ENCODE results near the gene SLC7A1. TPM values are rescaled to one million over a fixed set of nuclear protein-coding genes. Genes with fewer than 3 reads are reported as not detected.

The SLC7A1 gene
- total RNA-seq, 4 donors from 2014 or later: 1.6 to 4.6 (median 3.7) TPM

DNA sequence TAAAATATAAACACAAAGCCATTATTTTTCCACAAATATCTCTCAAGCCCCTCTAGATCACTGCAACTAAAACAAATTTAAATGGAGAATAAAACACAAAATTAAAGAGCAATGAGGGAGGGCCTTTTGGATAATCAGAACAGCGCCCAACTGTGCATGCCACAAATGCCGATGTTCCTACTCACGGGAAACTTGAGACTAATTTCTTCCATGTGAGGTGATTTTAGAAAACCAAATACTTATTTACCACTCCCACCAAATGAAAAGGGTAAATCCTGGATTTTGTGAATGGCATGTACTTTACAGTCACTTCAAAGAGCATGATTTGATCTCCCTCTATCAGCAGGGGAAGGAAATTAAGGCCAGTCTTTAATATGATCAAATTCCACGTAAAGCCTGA, 74.8 kb downstream of the SLC7A1 start:
- in situ Hi-C loops (cut with MboI; ENCODE audit: low sequenced_read_pairs in 4 of 4): no loop called here
- Histone ChIP-seq H3K4me3 (no peak overlapping the region), H3K4me1 (no peaks in the 10 kb centered on the region), H3K27ac (no peak overlapping the region), H3K9me3 (no peaks in the 10 kb centered on the region), H3K36me3 (no peaks in the 10 kb centered on the region), H3K27me3 (no peaks in the 10 kb centered on the region)
- intact Hi-C loops (cut with DNase I; ENCODE audit: low total_unique reads): no loop called here
- ATAC-seq: no peak
- no peak for TF ChIP-seq POLR2A (IDR thresholded peaks at IDR 0.05)
- TF ChIP-seq CTCF (IDR thresholded peaks at IDR 0.05 in 4 of 5, conservative IDR thresholded peaks at IDR 0.05 in 1 of 5): no peak
- no peak for DNase-seq

DNA sequence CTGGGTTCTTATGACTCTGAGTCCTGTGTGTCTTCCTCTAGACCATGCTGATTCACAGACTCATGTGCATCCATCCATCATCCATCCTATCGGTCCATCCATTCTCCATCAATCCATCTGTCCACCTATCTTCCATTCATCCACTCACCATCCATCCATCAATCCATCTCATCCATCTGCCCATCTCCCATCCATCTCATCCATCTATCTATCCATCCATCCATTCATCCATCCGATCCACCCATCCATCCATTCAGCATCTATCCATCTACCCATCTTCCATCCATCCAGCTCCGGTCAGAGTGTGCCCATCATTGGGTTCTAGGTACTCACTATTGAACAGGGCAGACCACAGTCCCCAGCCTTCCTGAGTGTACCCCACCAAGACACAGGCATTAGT, 75.6 kb downstream of the SLC7A1 start:
- ATAC-seq (no peak), DNase-seq (no peak)
- H3K36me3 ChIP-seq: no peaks in the 10 kb centered on the region
- no peaks in the 10 kb centered on the region for H3K27me3 ChIP-seq
- in situ Hi-C loops (cut with MboI; ENCODE audit: low sequenced_read_pairs in 4 of 4) (loop anchor here in 2 of 4 donors (5.0 kb wide), 2 partner anchors 592 to 597 kb away; no protein-coding TSS in a partner anchor), intact Hi-C loops (cut with DNase I; ENCODE audit: low total_unique reads) (no loop called here)
- no peak overlapping the region for H3K4me3 ChIP-seq
- no peak for TF ChIP-seq POLR2A (IDR thresholded peaks at IDR 0.05)
- no peak for TF ChIP-seq CTCF (IDR thresholded peaks at IDR 0.05 in 4 of 5, conservative IDR thresholded peaks at IDR 0.05 in 1 of 5)
- no peaks in the 10 kb centered on the region for H3K4me1 ChIP-seq
- H3K27ac ChIP-seq: no peak overlapping the region
- no peaks in the 10 kb centered on the region for H3K9me3 ChIP-seq

DNA sequence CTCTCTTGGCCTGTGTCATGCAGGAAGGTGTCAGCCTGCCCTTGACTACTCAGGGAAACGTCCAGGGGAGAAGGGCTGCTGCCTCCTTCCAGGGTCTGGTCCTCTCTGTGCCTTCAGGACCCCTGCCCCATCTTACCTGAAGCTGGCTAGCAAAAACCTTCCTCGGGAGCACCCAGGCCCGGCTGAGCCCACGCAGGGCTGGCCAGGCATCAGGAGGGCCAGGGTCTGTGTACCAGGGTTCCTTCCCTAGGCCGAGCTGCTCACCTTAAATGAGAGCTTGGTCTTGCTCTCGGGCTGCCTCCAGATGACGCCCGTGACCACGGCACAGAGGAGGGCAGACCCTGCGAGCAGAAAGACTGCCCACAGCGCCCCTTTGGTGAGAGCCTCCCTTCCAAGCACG, 78.6 kb downstream of the SLC7A1 start:
- H3K27ac ChIP-seq: no peak overlapping the region
- no peak overlapping the region for H3K4me3 ChIP-seq
- no peaks in the 10 kb centered on the region for H3K4me1 ChIP-seq
- intact Hi-C loops (cut with DNase I; ENCODE audit: low total_unique reads) (no loop called here), in situ Hi-C loops (cut with MboI; ENCODE audit: low sequenced_read_pairs in 4 of 4) (loop anchor here in 2 of 4 donors (5.0 kb wide), 2 partner anchors 595 to 600 kb away; no protein-coding TSS in a partner anchor)
- no peaks in the 10 kb centered on the region for H3K27me3 ChIP-seq
- DNase-seq (no peak), ATAC-seq (no peak)
- TF ChIP-seq CTCF (IDR thresholded peaks at IDR 0.05 in 4 of 5, conservative IDR thresholded peaks at IDR 0.05 in 1 of 5): no peak
- no peak for TF ChIP-seq POLR2A (IDR thresholded peaks at IDR 0.05)
- no peaks in the 10 kb centered on the region for H3K36me3 ChIP-seq
- no peaks in the 10 kb centered on the region for H3K9me3 ChIP-seq

DNA sequence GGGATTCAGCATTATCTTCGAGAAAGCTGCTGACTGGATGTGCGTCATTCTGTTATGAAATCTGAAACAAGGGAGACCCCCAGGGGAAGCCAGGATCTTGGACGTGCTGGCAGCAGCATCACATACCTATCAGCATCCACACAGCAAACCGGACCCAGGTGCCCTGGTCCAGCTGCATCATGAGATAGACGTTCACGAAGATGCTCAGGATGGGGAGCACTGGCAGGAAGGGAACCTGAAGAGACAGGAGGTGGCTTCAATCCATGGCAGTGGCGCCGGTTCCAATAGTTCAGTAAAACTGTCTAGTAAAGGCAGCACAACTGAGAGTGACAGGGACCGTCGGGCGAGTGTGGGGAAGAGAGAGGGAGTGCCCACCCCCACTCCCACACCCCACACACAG, 79.5 kb downstream of the SLC7A1 start:
- in situ Hi-C loops (cut with MboI; ENCODE audit: low sequenced_read_pairs in 4 of 4): loop anchor here in 2 of 4 donors (5.0 kb wide), 2 partner anchors 596 to 601 kb away; no protein-coding TSS in a partner anchor
- DNase-seq (no peak), ATAC-seq (no peak)
- Histone ChIP-seq H3K4me3 (no peak overlapping the region), H3K36me3 (no peaks in the 10 kb centered on the region), H3K27ac (no peak overlapping the region), H3K4me1 (no peaks in the 10 kb centered on the region), H3K9me3 (no peaks in the 10 kb centered on the region), H3K27me3 (no peaks in the 10 kb centered on the region)
- intact Hi-C loops (cut with DNase I; ENCODE audit: low total_unique reads): no loop called here
- TF ChIP-seq CTCF (IDR thresholded peaks at IDR 0.05 in 4 of 5, conservative IDR thresholded peaks at IDR 0.05 in 1 of 5) (no peak), POLR2A (IDR thresholded peaks at IDR 0.05) (no peak)

DNA sequence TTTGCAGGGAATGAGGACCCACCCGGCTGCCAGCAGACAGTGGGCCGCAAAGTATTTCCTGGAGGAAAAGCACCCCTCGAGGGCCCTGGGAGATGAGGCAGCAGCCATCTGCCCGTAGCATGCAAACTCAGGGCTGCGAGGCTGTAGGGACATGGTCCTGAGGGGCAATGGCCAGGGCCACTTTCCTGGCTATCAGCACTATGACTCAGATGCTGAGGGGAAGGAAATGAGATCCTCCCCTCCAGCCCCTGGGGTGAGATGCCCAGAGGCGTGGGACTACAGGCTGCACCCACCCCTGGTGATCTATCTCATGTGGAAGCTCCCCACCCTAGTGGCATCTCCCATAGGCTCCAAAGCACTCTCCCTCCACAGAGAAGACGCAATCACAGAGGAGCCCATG, 80.1 kb downstream of the SLC7A1 start:
- no peaks in the 10 kb centered on the region for H3K9me3 ChIP-seq
- no peaks in the 10 kb centered on the region for H3K27me3 ChIP-seq
- H3K36me3 ChIP-seq: no peaks in the 10 kb centered on the region
- TF ChIP-seq POLR2A (IDR thresholded peaks at IDR 0.05) (no peak), CTCF (IDR thresholded peaks at IDR 0.05 in 4 of 5, conservative IDR thresholded peaks at IDR 0.05 in 1 of 5) (no peak)
- no peak for ATAC-seq
- DNase-seq: no peak
- in situ Hi-C loops (cut with MboI; ENCODE audit: low sequenced_read_pairs in 4 of 4) (loop anchor here in 2 of 4 donors (5.0 kb wide), 2 partner anchors 597 to 602 kb away; no protein-coding TSS in a partner anchor), intact Hi-C loops (cut with DNase I; ENCODE audit: low total_unique reads) (no loop called here)
- no peaks in the 10 kb centered on the region for H3K4me1 ChIP-seq
- no peak overlapping the region for H3K27ac ChIP-seq
- no peak overlapping the region for H3K4me3 ChIP-seq
